Suppressor macrophage (primary cell): ENCODE measurements around the gene SOBP.

Experiments
- DNase-seq, 4 experiments: peaks; one replicate each; pipeline ENCODE4 v3.0.0-alpha.2; 2020 to 2022

Gene SOBP

GRCh38 chr6:107589934-107590333 is 100.0 kb downstream of the SOBP start:
- DNase-seq = no peak

GRCh38 chr6:107590378-107590777 is 100.5 kb downstream of the SOBP start:
- no peak for DNase-seq

GRCh38 chr6:107591346-107591745 is 101.4 kb downstream of the SOBP start:
- no peak for DNase-seq

- no peak for DNase-seq
Measured at GRCh38 chr6:107592806-107593205, 102.9 kb downstream of the SOBP start.

- DNase-seq = no peak
Measured at GRCh38 chr6:107594736-107595135, 104.8 kb downstream of the SOBP start.

- no peak for DNase-seq
Measured at GRCh38 chr6:107598091-107598490, 108.2 kb downstream of the SOBP start.

GRCh38 chr6:107599043-107599442 is 109.1 kb downstream of the SOBP start:
- no peak for DNase-seq

GRCh38 chr6:107600121-107600520 is 110.2 kb downstream of the SOBP start:
- DNase-seq = no peak

GRCh38 chr6:107600936-107601335 is 111.0 kb downstream of the SOBP start:
- DNase-seq = no peak

- no peak for DNase-seq
Measured at GRCh38 chr6:107601406-107601805, 111.5 kb downstream of the SOBP start.

- no peak for DNase-seq
Measured at GRCh38 chr6:107602321-107603005, 112.5 kb downstream of the SOBP start.

- peak in 2 of 4 experiments; percentile 1 to 5 for DNase-seq
Measured at GRCh38 chr6:107603006-107603370, 113.1 kb downstream of the SOBP start.

- no peak for DNase-seq
Measured at GRCh38 chr6:107604549-107604948, 114.6 kb downstream of the SOBP start.

GRCh38 chr6:107606407-107606806 is 116.5 kb downstream of the SOBP start:
- DNase-seq = no peak

- DNase-seq = no peak
Measured at GRCh38 chr6:107607116-107607515, 117.2 kb downstream of the SOBP start.

GRCh38 chr6:107611094-107611810 is 121.3 kb downstream of the SOBP start:
- no peak for DNase-seq

- no peak for DNase-seq
Measured at GRCh38 chr6:107612762-107613415, 123.0 kb downstream of the SOBP start.

- DNase-seq = no peak
Measured at GRCh38 chr6:107613651-107614379, 123.9 kb downstream of the SOBP start.

- DNase-seq = no peak
Measured at GRCh38 chr6:107614828-107615227, 124.9 kb downstream of the SOBP start.

- no peak for DNase-seq
Measured at GRCh38 chr6:107616775-107617174, 126.9 kb downstream of the SOBP start.

GRCh38 chr6:107617341-107617932 is 127.5 kb downstream of the SOBP start:
- DNase-seq = no peak

GRCh38 chr6:107618672-107619071 is 128.8 kb downstream of the SOBP start:
- DNase-seq = no peak

- DNase-seq = peak in 2 of 4 experiments; percentile 25 to 34
Measured at GRCh38 chr6:107620732-107621131, 130.8 kb downstream of the SOBP start.
